Panc1 (cell line): ENCODE data around the gene DROSHA. TPM values are rescaled to one million over a fixed set of nuclear protein-coding genes. Genes with fewer than 3 reads are reported as not detected.

ENCODE experiments used
- ATAC-seq: fragments of 200-7000 bp; cut with Tn5 transposase; 2 replicates; pipeline ENCODE4 v1.9.1; 2020; ENCODE audit warnings: mild to moderate bottlenecking, moderate library complexity
- BruUV-seq: library from RNA; stranded (reverse); fragments of 400-500 nt; replicated peaks from 2 replicates; lab custom pipeline; 2021; lab: Mats Ljungman, UMichigan
- CTCF ChIA-PET: fragments of 300-600 bp; sonication (Branson Sonifier 250); formaldehyde crosslinking; loops from one replicate; lab custom pipeline; 2022; ENCODE audit warnings: antibody characterized with exemption; lab: Charles Lee
- POLR2A ChIA-PET: fragments of 300-600 bp; sonication (Branson Sonifier 250); formaldehyde crosslinking; loops from one replicate; lab custom pipeline; 2022; ENCODE audit warnings: antibody characterized with exemption; lab: Charles Lee
- DNase-seq: peaks from one replicate; pipeline ENCODE4 v3.0.0-alpha.2; 2010; ENCODE audit warnings: low read depth, low spot score
- H3K27ac ChIP-seq: 2 replicates; pipeline ENCODE4 v1.5.1; 2011; ENCODE audit warnings: mild to moderate bottlenecking, low read length, inconsistent platforms
- H3K27me3 ChIP-seq: fragments of 200-500 bp; sonication (Bioruptor generic); 2 replicates; pipeline ENCODE4 v1.6.0; 2014; ENCODE audit warnings: low read length, inconsistent platforms; ENCODE audit not compliant: control insufficient read depth, insufficient read depth
- H3K36me3 ChIP-seq: fragments of 200-500 bp; sonication (Bioruptor generic); 2 replicates; pipeline ENCODE4 v1.5.1; 2014; ENCODE audit warnings: inconsistent platforms, mild to moderate bottlenecking, low read length, moderate library complexity; ENCODE audit not compliant: control insufficient read depth, insufficient read depth
- H3K4me1 ChIP-seq: 2 replicates; pipeline ENCODE4 v1.5.1; 2011; ENCODE audit warnings: inconsistent platforms, mild to moderate bottlenecking, low read length, moderate library complexity; ENCODE audit not compliant: control insufficient read depth, insufficient read depth
- H3K4me3 ChIP-seq, 2 experiments: 2 replicates each; pipeline ENCODE4 v1.5.1; 2011 to 2012; ENCODE audit warnings: low read depth in 2 of 2, low read length in 2 of 2, mild to moderate bottlenecking in 2 of 2, inconsistent platforms in 1 of 2, moderate library complexity in 1 of 2
- H3K9me3 ChIP-seq: fragments of 200-500 bp; sonication (Bioruptor generic); 2 replicates; pipeline ENCODE4 v1.5.1; 2014; ENCODE audit warnings: low read depth, mild to moderate bottlenecking, inconsistent platforms, low read length, moderate library complexity; ENCODE audit not compliant: control insufficient read depth, insufficient read depth
- POLR2AphosphoS5 ChIP-seq: IDR thresholded peaks from 2 replicates; pipeline ENCODE4 v1.6.1; 2012; ENCODE audit warnings: mild to moderate bottlenecking, low read depth, low read length, moderate library complexity
- SIN3A ChIP-seq: IDR thresholded peaks from 2 replicates; pipeline ENCODE4 v1.6.1; 2012; ENCODE audit warnings: low read depth, mild to moderate bottlenecking, low read length, moderate library complexity, borderline replicate concordance; ENCODE audit not compliant: insufficient read depth
- TCF7L2 ChIP-seq: IDR thresholded peaks from 2 replicates; pipeline ENCODE4 v1.6.1; 2011; ENCODE audit warnings: mild to moderate bottlenecking, low read depth, low read length, inconsistent platforms
- in situ Hi-C: cut with HindIII; loops from 2 replicates; pipeline ENCODE4 v1.10.0; 2016; ENCODE audit warnings: low sequenced_read_pairs, low pct_unique_long_range_greater_than_20kb
- intact Hi-C: fragments of 100-400 bp; cut with micrococcal nuclease; formaldehyde crosslinking; loops from one replicate; pipeline ENCODE4 v1.10.0; 2022; ENCODE audit not compliant: unreplicated experiment
- total RNA-seq: library from RNA; stranded (reverse); gene quantifications from one replicate; pipeline ENCODE4 v1.2.1, GENCODE V29; 2021; ENCODE audit not compliant: unreplicated experiment
- TF ChIP-seq, protein P1 (sequence below): fragments of 450-650 bp; IDR thresholded peaks from 2 replicates; pipeline ENCODE4 v1.5.1; 2017; ENCODE audit warnings: mild to moderate bottlenecking
- TF ChIP-seq, protein P2 (sequence below), 2 experiments: IDR thresholded peaks; 2 replicates each; pipeline ENCODE4 v1.6.1; 2011 to 2012; ENCODE audit warnings: low read depth in 2 of 2, control low read depth in 1 of 2, low read length in 1 of 2, mild to moderate bottlenecking in 1 of 2, moderate library complexity in 1 of 2; ENCODE audit not compliant: insufficient read depth in 1 of 2

DROSHA gene
- total RNA-seq, 1 experiment from 2014 or later, result 98.1 TPM

DNA sequence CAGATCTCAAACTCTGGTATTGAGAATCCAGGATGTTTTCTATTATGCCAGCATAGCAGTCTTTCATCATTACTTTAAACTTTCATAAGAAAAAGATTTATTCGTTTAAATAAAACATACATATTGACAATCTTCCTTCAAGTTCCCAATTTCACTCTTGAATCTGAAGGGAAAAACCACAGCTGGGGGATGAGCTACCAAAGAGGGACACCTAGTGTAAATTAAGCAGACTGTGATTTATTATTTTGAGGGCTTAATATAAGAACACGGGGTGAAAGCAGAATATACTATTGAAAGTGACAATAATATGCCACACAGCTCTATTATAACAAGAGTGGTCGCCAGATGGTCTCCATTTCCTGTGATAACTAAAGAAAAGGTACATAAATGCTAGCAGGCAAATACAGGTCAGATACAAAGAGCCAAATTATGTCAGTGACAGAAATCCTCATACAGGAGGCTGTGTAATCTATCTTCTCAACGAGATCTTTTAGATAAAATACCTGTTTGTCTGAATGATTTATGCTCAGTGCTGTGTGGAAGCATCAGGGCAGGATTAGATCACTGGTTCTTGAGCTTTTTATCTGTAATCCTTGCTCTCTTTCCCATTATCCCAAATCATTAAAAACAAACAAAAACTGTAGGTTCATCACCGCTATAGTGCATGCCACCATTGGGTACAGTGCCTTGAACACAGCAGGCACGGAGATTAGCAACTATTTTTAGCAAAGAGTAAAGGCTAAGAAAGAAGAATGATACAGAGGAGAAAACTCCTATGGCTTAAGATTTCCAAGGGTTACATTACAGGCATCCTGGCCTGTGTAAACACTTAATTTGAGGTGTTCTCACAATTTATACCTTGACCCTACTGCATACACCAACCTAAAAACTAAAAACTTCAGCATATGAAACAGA lies 116.6 kb downstream of the DROSHA start:
- in situ Hi-C loops, result no loop called here

DNA sequence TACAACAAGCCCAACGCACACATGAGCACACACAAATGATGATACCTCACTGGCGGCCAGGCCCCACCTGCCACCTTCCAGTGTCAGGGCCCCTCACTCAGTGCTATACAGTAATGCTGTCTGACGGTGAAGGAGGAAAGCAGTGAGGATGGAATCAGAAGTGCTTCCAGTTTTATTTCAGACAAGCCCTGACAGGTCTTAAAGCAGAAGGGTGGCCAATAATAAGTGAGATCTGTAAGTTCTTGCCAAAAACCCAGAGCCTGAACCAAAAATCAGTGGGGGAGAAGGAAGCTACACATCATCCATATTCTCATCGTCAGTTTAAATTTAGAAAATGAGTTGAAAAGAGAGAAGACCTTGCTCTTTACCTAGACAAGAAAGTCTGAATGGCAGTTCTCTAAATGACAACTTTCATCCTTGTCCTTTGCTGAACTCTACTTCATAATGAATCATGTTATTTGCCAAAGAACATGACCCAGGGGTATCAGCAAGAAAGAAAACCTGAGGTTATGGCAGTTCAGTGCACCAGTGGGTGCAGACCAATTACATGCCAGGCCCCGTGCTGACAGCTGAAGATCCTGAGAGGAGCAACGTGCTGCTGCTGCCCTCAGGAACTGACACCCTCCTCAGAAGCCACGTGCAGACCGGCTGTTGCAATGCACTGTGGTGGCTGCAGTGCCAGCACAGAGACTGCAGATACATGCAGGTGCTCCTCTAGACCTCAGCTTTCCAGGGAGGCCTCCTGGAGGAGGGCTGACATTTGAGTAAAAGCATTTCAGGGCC lies 118.7 kb downstream of the DROSHA start:
- no peak overlapping the region for H3K27ac ChIP-seq
- no peaks in the 10 kb centered on the region for H3K9me3 ChIP-seq
- H3K36me3 ChIP-seq, result peaks cover 13% of the 10 kb centered on the region
- TF ChIP-seq, protein P1, sequence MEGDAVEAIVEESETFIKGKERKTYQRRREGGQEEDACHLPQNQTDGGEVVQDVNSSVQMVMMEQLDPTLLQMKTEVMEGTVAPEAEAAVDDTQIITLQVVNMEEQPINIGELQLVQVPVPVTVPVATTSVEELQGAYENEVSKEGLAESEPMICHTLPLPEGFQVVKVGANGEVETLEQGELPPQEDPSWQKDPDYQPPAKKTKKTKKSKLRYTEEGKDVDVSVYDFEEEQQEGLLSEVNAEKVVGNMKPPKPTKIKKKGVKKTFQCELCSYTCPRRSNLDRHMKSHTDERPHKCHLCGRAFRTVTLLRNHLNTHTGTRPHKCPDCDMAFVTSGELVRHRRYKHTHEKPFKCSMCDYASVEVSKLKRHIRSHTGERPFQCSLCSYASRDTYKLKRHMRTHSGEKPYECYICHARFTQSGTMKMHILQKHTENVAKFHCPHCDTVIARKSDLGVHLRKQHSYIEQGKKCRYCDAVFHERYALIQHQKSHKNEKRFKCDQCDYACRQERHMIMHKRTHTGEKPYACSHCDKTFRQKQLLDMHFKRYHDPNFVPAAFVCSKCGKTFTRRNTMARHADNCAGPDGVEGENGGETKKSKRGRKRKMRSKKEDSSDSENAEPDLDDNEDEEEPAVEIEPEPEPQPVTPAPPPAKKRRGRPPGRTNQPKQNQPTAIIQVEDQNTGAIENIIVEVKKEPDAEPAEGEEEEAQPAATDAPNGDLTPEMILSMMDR, result no peak
- TF ChIP-seq TCF7L2 (no peak), POLR2AphosphoS5 (no peak), SIN3A (no peak)
- TF ChIP-seq, protein P2, sequence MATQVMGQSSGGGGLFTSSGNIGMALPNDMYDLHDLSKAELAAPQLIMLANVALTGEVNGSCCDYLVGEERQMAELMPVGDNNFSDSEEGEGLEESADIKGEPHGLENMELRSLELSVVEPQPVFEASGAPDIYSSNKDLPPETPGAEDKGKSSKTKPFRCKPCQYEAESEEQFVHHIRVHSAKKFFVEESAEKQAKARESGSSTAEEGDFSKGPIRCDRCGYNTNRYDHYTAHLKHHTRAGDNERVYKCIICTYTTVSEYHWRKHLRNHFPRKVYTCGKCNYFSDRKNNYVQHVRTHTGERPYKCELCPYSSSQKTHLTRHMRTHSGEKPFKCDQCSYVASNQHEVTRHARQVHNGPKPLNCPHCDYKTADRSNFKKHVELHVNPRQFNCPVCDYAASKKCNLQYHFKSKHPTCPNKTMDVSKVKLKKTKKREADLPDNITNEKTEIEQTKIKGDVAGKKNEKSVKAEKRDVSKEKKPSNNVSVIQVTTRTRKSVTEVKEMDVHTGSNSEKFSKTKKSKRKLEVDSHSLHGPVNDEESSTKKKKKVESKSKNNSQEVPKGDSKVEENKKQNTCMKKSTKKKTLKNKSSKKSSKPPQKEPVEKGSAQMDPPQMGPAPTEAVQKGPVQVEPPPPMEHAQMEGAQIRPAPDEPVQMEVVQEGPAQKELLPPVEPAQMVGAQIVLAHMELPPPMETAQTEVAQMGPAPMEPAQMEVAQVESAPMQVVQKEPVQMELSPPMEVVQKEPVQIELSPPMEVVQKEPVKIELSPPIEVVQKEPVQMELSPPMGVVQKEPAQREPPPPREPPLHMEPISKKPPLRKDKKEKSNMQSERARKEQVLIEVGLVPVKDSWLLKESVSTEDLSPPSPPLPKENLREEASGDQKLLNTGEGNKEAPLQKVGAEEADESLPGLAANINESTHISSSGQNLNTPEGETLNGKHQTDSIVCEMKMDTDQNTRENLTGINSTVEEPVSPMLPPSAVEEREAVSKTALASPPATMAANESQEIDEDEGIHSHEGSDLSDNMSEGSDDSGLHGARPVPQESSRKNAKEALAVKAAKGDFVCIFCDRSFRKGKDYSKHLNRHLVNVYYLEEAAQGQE (IDR thresholded peaks at IDR 0.05; ENCODE audit: insufficient read depth in 1 of 2, low read depth in 2 of 2, low read length in 1 of 2), result no peak
- ChIA-PET POLR2A (no interaction called here), CTCF (no interaction called here)
- H3K4me3 ChIP-seq, result no peak overlapping the region
- intact Hi-C loops (no loop called here), in situ Hi-C loops (no loop called here)
- ATAC-seq (no peak), DNase-seq (no peak)
- H3K4me1 ChIP-seq, result no peaks in the 10 kb centered on the region
- BruUV-seq, result no TSS peak
- no peaks in the 10 kb centered on the region for H3K27me3 ChIP-seq

More for the DNA sequence above, 116.6 kb downstream of the DROSHA start:
- H3K27me3 ChIP-seq, result no peaks in the 10 kb centered on the region
- no peaks in the 10 kb centered on the region for H3K4me1 ChIP-seq
- no peak overlapping the region for H3K4me3 ChIP-seq
- intact Hi-C loops, result no loop called here
- H3K36me3 ChIP-seq, result peaks cover 7% of the 10 kb centered on the region; the same call in 1 of the 2 replicates
- H3K27ac ChIP-seq, result no peak overlapping the region
- H3K9me3 ChIP-seq, result no peaks in the 10 kb centered on the region
- no peak for TF ChIP-seq SIN3A
- DNase-seq (no peak), ATAC-seq (no peak)
- ChIA-PET CTCF (no interaction called here), POLR2A (interaction anchor here (0.6 kb wide), 1 partner anchor 57 kb away, joined by 3 read pairs; no protein-coding TSS in a partner anchor)
- no TSS peak for BruUV-seq
